ENCODE results near the gene MED31. TPM values are rescaled to one million over a fixed set of nuclear protein-coding genes. Genes with fewer than 3 reads are reported as not detected.

The MED31 gene
- total RNA-seq, 4 donors from 2014 or later = 5.3 to 13.7 (median 10.4) TPM

DNA sequence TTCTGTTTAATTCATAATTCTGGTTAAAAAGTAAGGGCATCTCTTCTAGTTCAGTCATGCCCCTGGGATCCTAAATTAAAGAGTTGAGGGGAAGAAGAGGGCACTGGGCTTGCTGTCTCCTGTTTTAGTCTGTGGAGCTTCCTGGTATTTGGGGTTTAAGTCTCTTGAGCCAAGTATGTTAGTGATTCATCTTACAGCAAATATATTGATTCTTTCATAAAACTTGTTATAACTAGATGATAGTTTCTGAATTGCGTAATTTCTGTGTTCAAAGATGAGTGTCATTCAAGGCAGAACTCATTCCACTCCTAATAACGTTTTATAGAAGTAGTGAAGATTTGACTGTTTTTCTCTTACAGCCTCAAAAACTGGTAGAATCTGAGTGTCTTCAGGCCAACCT lies 8.8 kb downstream of the MED31 start:
- Histone ChIP-seq H3K27ac (no peak overlapping the region), H3K9me3 (no peaks in the 10 kb centered on the region), H3K27me3 (no peaks in the 10 kb centered on the region), H3K36me3 (peaks cover 0 to 5% of the 10 kb centered on the region in 2 donors), H3K4me3 (replicated peaks in 1 of 3) (no peak overlapping the region), H3K4me1 (peaks cover 19 to 23% of the 10 kb centered on the region in 2 donors)
- TF ChIP-seq POLR2A (IDR thresholded peaks at IDR 0.05) (no peak), CTCF (IDR thresholded peaks at IDR 0.05) (no peak)
- DNase-seq = no peak
- intact Hi-C loops (cut with DNase I) = no loop called here
- 74 to 87% methylated on average over 2 of the region's 2 CpGs for WGBS, 2 donors

- H3K4me3 ChIP-seq (replicated peaks in 1 of 3) = peak overlapping the region; percentile 56 to 80 (median 79)
- no peak for DNase-seq
- peaks cover 0 to 5% of the 10 kb centered on the region in 2 donors for H3K36me3 ChIP-seq
- TF ChIP-seq CTCF (IDR thresholded peaks at IDR 0.05) (no peak), POLR2A (IDR thresholded peaks at IDR 0.05) (no peak)
- intact Hi-C loops (cut with DNase I) = no loop called here
- WGBS, 2 donors = 3 to 7% methylated on average over 17 to 20 of the region's 20 CpGs
- peaks cover 19 to 23% of the 10 kb centered on the region in 2 donors for H3K4me1 ChIP-seq
- H3K9me3 ChIP-seq = no peaks in the 10 kb centered on the region
- H3K27ac ChIP-seq = peak overlapping the region; percentile 82 to 93 (median 86)
- no peaks in the 10 kb centered on the region for H3K27me3 ChIP-seq
Measured at GRCh38 chr17:6641247-6641863, 10.1 kb downstream of the MED31 start.

DNA sequence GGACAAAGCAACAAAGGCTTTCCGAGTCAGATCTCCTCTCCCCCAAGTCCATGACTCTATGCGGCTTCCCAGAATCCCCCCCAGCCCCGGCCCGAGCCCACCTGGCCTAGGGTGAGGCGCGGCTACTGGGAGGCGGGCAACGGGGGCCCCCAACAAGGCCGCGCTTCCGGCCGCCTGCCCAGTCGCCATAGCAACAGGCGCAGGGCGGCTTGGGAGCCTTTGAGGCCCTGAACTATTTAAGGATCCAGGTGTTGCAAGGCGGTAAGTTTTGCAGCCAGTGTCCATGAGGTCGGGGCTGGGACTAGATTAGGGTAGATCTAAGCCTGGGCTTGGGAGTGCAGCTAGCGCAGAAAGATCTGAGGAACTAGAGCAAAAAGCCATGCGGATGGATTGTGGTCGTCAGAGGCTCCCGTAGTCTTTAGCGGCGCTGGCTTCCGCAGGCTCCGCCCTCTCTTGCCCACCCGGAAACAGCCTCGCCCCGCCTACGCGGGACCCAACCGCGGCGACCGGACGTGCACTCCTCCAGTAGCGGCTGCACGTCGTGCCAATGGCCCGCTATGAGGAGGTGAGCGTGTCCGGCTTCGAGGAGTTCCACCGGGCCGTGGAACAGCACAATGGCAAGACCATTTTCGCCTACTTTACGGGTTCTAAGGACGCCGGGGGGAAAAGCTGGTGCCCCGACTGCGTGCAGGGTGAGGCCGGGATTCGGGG lies 10.7 kb downstream of the MED31 start, which contains the start of the genes KIAA0753 and TXNDC17:
TSS of gene KIAA0753 (minus strand) at position 176 of the 711 bp plus-strand sequence. CDS start 5,608 bp downstream, outside the sequence.
TSS of gene TXNDC17 (plus strand) at position 525 of the 711 bp plus-strand sequence. CDS start at position 548, 23 bp downstream.
- Histone ChIP-seq H3K27me3 (no peaks in the 10 kb centered on the region), H3K9me3 (no peaks in the 10 kb centered on the region), H3K4me1 (peaks cover 19 to 23% of the 10 kb centered on the region in 2 donors), H3K4me3 (replicated peaks in 1 of 3) (peak within 1 kb of the TSS; percentile 56 to 80 (median 79)), H3K36me3 (peaks cover 0 to 5% of the 10 kb centered on the region in 2 donors), H3K27ac (peak within 1 kb of the TSS; percentile 82 to 93 (median 86))
- no peak for TF ChIP-seq CTCF (IDR thresholded peaks at IDR 0.05)
- TF ChIP-seq POLR2A (IDR thresholded peaks at IDR 0.05) = peak in 1 of 2 donors; percentile 82
- WGBS, 2 donors = 1% methylated on average over 40 to 47 of the region's 52 CpGs
- intact Hi-C loops (cut with DNase I) = no loop called here
- peak; percentile 93 for DNase-seq

- Histone ChIP-seq H3K27ac (peak overlapping the region; percentile 82 to 93 (median 86)), H3K4me1 (peaks cover 19 to 23% of the 10 kb centered on the region in 2 donors), H3K9me3 (no peaks in the 10 kb centered on the region), H3K36me3 (peaks cover 0 to 5% of the 10 kb centered on the region in 2 donors), H3K27me3 (no peaks in the 10 kb centered on the region), H3K4me3 (replicated peaks in 1 of 3) (peak overlapping the region; percentile 56 to 80 (median 79))
- TF ChIP-seq CTCF (IDR thresholded peaks at IDR 0.05) (no peak), POLR2A (IDR thresholded peaks at IDR 0.05) (no peak)
- intact Hi-C loops (cut with DNase I) = no loop called here
- DNase-seq = peak; percentile 29 to 39
- 0 to 1% methylated on average over 26 to 37 of the region's 67 CpGs for WGBS, 2 donors
Measured at GRCh38 chr17:6639586-6640535, 11.5 kb downstream of the MED31 start.

Data from thyroid gland (tissue), 4 donors.